ENCODE results near the gene RASGRF1.
A peak's percentile ranks its signal among the peaks of the same experiment; 100 is the strongest.
"Not testable (repeated sequence)": the region's sequence is repeated elsewhere in the genome, so short reads cannot be mapped to it uniquely, and the experiment has no call there.

The RASGRF1 gene

DNA sequence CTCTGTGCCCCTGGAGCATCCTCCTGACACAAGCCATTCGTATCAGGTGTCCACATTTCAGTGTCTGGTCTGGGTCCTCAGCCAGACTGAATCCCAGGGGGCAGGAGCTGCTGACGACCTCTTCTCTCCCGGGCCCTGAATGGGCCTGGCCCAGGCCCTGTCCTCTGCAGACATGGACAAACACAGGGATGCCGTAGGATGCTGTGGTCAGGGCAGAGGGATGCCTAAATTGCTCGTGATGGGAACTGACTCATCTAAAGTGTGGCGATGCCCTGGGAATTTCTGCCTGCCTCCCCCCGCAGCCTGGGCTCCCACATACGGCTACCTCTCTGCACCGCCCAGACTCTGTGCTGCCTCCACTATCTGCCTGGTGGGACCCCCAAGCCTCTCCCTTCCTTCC, 87.3 kb downstream of the RASGRF1 start:
- no peak for DNase-seq

DNA sequence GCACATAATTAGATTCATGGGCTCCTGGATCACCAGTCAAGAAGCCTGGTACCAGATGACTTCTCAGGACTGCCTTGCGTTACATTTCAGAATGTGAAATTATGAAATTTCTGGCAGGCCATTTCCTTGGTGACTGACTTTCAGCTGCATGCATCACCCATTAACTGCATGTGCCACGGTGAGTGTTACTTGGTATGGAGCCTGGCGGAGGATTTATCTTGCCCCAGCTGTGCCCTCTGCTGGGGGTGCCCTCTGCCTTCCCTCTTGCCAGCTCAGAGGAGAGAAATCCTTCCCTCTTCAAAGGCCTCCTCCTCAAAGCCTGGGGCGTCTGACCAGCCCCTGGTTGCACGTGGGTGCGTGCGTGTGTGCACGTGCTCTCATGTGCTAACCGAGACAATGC, 88.0 kb downstream of the RASGRF1 start:
- DNase-seq, result no peak

DNA sequence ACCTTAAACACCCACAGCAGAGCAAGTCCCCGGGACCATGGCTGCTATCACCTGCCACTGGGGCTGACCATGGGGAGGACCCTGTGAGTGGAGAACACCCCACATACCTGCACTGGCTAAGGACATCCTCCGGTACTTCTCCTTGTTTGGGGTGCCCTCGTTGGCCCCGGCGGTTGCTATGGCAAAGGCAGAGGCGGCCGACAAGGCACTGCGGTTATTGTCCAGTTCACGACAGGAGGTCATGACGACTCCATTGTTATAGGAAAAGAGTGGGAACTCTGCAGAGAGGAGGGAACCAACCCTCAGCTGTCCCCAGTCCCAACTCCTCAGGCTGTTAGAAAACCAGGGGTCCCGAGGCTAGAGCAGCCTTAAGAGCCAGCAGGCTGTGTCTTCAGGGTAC, 90.9 kb downstream of the RASGRF1 start:
- DNase-seq, result no peak

DNA sequence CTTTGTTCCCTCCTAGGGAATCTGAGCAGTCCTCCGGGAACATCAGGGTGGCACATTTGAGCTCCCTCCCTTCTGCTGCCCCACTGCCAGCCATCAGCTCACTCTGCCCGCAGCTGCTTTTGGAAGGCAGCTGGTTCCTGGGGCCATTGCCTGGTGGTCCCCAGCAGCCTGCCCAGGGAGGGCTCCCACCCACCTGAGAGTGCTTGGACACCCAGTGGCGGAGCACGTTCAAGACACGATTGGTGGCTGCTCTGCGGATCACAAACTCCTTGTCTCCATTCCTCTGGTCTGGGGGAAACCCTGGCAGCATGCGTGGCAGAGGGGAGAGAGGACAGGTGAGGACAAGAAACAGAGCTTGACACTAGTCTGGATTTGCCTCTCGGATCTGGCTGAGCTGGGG, 92.1 kb downstream of the RASGRF1 start:
- no peak for DNase-seq

DNA sequence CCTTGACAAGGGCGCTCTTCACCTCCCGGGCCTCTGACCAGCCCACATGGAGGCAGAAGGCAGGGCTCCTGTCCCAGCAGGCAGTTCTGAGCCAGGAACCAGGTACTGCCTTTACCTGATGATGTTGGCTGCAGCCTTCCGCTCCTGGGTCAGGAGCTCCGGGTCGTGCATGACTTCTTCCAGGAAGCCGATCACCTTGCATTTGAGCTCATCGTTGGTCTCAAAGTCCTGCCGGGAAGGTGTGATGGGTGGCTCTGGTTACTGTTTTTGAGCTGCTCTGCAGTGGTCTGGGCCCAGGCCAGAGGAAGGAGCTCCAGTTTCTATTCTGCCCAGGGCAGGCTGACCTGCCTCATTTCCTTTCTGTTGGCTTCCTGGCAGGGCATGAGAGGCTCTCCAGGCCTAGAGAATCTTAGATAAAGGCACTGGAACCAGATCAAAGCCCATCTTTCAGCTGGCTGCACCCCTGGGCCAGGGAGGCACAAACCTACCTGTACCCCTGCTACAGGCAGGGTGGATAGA, 92.5 kb downstream of the RASGRF1 start:
- DNase-seq, result no peak

DNA sequence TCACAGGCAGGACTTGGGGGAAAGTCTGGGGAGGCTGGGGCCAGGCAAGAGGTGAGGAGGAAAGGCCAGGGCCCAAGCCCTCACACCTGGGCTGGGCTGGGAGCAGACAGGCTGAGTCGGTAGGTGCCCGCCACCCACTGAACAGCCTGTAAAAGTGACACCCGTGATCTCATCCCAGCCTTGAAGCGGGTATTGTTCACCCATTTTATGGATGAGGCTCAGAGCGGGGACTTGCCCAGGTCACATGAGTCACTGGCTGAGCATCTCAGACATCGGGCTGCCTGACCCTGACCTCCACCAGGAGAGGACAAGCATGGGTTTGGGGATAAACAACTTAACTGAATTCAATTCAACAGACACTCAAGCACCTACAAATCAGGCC, 93.7 kb downstream of the RASGRF1 start:
- no peak for DNase-seq

DNA sequence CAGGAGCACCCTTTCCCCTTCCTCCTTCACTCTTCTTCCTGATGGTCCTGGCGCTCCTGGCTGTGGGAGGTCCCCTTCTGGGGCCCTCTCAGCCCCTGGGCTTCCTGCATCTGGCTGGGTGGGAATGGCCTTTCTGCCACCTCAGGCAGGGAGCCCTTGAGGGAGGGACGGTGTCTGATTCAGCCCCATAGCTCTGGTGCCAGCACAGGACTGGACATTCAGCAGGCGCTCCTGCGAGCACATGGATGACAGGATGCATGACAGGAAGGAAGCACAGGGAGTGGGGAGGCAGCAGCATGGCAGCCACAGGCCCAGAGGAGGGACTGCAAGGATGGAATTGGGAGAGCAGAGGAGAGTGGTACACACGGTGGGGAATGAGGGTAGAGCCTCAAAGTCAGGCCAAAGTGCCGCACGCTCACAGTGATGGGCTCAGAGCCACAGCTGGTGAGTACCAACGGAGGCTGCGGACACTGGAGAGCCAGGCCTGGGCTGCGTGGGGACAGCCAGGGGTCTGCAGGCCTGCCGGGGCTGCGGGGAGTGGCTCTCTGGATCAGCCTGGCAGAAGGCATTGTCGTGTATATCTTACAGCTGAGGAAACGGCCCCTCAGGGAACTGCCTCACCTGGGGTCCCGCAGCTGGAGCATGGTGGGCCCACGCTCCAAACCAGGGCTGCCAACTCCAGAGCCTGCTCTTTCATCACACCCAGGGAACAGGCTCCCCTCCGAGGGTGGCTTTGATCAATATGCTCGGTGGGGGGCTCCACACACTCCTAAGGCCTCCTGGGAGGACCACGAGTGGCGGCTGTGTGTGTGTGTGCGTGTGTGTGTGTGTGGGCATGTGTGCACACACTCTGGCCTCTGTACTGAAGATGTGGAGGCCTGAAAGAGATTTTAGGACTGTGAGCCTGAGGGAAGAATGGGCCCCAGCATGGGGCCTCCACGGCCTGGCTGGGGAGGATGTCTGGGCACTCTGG, 94.4 kb downstream of the RASGRF1 start:
- no peak for DNase-seq

DNA sequence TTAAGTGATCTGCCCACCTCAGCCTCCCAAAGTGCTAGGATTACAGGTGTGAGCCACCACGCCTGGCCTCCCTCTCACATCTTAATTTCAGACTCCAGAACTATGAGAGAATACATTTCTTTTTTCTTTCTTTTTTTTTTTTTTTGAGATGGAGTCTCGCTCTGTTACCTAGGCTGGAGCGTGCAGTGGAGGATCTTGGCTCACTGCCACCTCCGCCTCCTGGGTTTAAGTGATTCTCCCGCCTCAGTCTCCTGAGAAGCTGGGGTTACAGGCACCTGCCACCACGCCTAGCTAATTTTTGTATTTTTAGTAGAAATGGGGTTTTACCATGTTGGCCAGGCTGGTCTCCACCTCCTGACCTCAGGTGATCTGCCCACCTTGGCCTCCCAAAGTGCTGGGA, 95.4 kb downstream of the RASGRF1 start:
- not testable (repeated sequence) for DNase-seq

DNA sequence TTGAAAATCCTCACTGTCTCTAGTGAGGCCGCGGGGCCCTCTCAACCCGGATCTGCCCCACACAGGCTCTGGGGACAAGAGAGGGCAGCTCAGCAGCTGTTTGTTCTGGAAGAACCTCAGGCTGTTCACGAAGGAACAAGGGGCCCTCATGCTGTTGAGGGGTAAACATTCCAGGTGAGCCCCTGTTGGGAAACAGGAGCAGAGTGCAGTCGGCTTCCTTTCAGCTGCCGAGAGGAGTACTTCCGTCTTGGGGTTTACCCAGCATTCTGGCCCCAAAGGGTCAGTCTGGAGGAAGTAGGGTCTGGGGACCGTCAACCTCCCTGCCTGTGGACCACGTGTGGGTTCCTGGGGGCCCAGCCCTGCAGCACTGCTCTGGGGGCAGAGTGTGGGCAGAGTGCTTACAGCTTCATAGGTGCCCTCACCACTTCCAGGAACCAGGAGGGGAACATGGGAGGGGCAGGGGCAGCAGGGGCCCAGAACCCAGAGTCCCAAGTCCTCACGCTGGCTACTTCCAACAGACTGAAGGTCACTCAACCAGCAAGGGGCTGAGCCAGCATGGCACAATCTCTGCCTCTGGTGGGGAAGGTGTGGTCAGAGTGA, 96.5 kb downstream of the RASGRF1 start:
- DNase-seq, result no peak

DNA sequence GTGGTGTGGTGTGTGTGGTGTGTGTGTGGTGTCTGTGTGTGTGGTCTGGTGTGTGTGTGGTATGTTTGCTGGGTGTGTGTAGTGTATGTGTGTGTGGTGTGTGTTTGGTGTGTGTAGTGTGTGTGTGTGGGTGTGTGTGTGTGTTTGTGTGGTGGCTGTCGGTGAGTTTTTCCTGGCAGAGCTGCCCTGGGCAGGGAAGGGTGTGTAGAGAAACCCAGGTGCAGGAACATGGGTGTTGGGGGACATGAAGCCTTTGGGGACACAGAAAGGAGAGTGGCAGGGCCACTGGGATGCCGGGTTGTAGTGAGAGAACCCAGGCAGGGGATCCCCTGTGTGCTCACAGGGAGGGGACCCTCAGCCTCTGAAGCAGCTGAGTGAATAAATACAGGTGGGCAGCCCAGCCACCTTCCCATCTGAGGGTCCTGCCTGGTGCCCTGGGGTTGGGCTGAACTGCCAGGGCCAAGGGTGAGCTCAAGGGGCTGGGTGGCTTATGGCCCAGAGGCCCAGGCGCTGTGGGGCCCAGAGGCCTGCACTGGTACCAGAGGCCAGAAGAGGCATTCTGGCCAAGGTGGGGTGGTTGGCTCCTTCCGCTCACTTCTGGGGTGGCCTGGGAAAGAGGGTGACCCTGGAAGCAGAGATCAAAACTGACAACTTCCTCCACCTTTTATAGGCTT, 97.2 kb downstream of the RASGRF1 start:
- no peak for DNase-seq

DNA sequence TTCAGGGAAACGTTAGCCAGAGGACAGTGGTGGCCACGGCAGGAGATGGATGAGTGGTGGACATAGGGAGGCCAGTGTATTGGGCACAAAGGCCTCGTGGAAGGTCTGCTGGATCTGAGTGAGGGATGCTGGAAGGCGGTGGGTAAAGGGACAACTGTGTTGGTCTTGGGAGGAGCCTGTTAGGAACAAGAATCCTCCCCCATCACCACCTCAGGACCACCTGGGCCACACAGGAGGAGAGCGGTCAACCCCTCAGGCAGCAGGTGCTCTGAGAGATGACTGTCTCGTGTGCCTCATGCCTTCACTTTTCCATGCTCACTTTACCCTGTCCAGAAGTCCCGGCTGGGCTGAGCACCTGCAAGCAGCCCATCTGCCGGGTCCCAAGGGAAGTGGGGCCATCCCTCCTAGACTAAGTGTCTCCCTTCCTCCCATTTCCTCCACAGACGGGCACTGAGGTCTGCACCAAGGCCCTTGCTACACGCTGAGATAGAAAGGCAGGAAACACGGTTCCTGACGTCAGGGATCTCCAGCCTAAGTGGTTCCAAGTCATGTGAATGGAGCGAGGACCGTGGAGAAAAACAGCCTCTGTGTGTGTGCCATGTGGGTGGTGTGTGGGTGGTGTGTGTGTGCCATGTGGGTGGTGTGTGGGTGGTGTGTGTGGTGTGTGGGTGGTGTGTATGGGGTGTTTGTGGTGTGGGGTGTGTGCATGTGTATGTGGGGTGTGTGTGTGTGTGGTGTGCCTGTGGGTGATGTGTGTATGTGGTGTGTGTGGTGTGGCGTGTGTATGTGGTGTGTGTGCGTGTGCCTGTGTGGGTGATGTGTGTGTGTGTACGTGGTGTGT, 97.9 kb downstream of the RASGRF1 start:
- no peak for DNase-seq

DNA sequence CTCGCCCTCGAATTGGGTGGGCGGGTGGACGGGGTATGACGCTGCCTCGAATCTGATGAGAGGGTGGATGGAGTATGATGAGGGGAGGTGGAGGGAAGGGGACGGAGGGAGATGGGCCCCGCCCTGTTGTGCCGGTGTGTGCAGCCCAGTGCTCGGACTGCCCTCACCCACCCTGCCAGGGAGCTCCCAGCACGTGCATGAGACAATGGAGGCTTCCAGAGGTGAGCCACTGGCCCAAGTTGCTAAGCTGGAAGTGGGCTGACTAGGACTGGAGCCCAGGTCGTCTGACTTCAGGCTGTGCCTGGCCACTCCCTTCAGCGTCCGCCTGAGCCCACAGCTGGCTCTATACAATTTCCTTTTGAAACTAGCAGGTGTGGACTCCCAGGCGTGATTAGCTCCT, 98.7 kb downstream of the RASGRF1 start:
- no peak for DNase-seq

DNA sequence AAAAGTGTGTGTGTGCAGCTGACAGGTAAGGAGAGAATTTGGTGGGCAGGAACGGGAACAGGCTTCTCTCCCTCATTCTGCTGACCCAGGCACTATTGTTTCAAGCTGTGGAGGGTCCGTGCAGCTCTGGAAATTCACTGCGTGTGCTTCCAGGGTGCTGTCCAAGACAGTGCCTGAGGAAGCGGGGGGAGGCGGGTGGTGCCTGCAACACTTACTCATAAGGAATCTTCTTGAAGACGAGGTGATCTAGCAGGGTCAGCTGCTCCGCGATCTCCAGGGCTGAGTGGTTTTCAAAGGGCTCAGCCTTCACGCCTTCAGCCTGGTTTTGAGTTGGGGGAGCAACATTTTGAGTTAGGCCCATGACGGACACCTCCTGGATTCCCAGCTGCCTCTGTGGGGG, 99.1 kb downstream of the RASGRF1 start:
- no peak for DNase-seq

DNA sequence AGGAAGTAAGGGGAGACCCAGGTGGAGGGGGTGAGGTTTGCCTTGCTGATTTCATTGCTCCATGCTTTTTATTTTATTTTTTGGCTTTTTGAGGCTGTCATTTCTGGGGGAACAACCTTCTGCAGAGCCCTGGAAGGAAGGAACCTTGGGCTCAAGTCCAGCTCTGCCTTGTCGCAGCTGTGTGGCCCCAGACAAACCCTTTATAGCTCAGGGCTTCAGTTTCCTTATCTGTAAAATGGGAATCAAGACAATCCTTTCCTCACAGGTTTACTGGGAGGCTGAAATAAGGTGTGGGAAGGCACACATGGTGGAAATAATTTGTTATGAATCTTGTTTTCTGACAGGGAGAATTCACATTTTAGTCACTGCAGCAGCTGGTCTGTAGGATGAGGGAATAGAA, 100.3 kb downstream of the RASGRF1 start:
- DNase-seq, result no peak

DNA sequence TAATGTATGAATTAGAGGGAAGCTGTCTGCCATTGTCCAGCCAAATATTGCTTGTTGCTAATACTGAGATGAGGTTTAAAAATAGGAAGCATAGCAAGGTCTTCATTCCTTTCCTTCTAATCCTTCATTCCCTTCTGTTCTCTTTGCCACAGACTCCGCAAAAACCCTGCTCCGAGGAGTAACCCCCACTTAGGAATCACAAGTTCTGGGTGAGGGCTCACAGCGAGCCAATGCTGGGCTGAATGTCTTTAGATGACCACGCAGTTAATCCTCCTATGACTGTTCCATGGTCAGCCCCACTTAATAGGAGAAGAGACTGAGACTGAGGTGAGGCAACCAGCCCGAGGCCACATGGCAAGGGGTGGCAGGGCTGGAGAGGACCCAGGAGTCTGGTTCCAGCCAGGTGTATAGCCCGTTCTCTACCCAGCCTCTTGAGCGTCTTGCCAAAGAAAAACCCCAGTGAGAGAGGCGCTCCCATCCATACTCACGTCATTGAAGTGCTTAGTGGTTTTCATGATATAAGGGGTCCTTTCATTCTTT, 100.8 kb downstream of the RASGRF1 start:
- no peak for DNase-seq

DNA sequence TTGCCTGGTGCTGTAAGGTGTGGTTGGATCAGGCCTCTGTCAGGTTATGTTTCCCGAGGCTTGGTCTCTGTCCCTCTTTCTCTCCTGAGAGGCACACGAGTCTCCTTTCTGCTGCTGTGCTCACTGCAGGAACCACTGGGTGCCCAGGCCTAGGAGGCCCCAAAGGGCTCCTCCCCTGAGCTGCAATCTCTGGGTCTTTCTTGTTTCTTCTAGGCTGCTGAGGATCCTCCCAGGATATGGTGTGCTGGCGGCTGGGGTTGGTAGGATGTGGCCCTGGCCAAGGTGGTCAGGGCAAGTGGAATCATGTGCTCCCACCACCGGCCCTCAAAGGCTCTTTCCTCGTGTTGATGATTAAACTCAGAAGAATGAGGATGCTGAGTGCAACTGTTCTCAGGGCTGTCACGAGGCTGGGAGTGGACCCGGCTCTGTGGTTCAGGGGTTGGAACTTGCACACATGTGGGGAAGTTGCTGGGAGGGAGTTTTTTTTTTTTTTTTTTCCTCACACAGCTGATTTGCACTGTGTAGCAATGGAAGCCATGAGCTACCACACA, 102.1 kb downstream of the RASGRF1 start:
- DNase-seq, result peak; percentile 31

DNA sequence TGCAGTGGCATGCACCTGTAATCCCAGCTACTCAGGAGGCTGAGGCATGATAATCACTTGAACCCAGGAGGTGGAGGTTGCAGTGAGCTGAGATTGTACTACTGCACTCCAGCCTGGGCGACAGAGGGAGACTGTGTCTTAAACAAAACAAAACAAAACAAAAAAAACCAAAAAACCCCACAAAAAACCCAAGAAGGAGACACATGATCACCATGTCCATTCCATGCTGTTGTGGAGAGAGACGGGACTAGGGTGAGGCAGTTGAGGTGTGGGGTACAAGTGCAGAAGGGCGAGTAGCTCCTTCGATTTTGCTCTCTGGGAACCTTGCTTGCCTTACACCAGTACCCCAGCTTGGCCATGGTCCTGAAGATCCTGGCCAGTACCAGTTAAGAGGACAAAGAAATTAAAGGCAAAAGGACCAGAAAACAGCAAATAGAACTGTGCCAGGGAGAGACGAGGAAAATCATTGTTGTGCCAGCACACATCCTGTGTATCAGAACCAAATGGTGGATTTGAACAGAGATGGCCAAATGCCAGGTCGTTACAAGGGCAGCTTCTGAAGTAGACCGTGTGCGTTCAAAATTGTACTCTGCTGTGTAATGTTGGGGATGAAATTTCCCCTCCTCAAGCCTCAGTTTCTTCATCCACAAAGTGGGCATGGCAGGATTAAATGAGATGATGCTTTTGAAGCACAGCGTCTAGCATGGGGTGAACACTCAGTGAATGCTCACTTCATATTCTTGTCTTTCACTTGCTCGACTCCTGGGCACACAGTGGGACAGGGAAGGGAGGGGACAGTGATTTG, 102.8 kb downstream of the RASGRF1 start:
- no peak for DNase-seq

DNA sequence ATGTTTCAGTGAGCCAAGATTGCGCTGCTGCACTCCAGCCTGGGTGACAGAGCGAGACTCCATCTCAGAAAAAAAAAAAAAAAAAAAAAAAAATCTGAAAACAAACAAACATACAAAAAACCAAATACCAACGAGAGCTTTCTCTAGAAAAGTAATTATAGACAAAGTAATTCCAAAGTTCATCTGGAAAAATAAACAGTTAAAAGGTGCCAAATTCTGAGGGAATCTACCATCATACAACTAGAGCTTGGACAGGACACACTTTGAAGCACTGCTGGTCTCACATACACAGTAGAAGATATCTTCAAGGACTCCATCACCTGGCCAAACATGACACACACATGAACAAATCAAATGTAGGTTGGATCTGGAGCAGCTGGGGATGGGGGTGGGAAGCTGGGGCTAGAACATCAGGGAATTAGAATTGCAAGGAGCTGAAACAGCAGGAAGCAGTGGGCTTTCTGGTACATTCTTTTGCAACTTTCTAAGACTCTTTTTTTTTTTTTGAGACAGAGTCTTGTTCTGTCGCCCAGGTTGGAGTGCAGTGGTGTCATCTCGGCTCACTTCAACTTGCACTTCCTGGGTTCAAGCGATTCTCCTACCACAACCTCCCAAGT, 104.6 kb downstream of the RASGRF1 start:
- no peak for DNase-seq

DNA sequence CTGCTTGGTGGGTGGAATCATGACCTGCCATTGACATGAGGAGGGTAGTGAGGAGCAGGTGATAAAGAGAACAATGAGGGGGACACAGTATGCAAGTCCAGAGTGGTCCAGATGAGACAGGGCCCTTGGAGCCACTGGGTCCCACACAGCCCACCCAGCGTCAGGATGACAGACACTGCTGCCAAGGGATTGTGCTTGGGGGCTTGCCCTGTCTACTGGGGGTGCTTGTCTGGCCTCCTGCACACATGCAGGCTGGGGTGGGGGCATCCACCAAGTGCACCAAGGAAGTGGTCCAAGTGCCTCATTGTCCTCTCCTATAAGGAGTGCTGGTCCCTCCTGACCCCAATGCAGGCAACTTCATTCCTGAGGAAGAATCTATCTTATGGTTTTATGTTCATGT, 106.5 kb downstream of the RASGRF1 start:
- no peak for DNase-seq

DNA sequence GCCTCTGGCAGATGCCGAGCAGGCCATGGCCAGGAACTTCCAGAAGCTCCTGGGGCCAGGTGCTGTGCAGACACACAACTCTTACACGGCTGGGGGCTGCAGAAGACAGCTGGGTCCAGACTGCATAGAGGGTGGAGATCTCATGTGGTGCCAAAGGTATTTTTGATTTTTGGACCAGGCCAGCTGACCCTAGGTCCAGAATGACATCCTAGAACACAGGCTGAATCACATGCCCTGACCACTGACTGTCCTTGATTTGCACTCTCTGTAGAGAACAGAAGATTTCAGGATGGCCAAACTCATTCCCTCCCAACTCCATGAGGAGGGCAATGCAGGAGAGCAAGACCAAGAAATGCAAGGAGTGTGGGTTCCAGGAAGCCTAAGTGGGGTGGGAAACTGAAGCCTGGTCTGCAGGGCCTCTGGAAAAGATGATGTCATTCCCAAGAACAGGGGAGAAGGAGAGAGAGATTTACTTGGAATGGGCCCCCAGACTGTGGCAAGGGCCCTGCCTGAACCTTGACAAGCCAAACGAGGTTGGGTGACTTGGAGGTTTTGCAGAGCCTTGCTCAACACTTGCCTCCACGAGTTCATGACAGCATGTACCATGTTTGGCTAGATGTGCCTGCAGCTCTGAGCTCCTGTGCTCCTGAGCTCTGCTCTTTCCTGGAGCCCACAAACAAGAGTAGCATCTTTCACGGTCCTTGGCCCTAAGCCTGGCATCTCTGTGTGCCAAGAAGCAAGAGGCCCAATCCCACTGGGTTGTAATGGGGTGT, 107.2 kb downstream of the RASGRF1 start:
- no peak for DNase-seq
